Uterus (tissue), 2 donors: ENCODE data around the gene PRUNE2.

ENCODE experiments used
- CTCF ChIP-seq, 4 experiments: fragments of 200-600 bp in 2 of 4; fragments of 450-650 bp in 2 of 4; sonication (generic) in 2 of 4; IDR thresholded peaks; one replicate each; pipeline ENCODE4 v1.5.1; 2016 to 2019; ENCODE audit warnings: antibody characterized with exemption in 4 of 4, mild to moderate bottlenecking in 2 of 4, moderate library complexity in 1 of 4
- POLR2A ChIP-seq, 2 donors: fragments of 450-650 bp; IDR thresholded peaks; one replicate each; pipeline ENCODE4 v1.6.1; 2016; ENCODE audit warnings: antibody characterized with exemption in 2 of 2, mild to moderate bottlenecking in 1 of 2, moderate library complexity in 1 of 2

GRCh38 chr9:76681556-76681955 lies 224.4 kb downstream of the PRUNE2 start:
- no peak for TF ChIP-seq CTCF (IDR thresholded peaks at IDR 0.05)
- no peak for TF ChIP-seq POLR2A (IDR thresholded peaks at IDR 0.05)
